ENCODE data around the gene PSME4. TPM values are rescaled to one million over a fixed set of nuclear protein-coding genes. Genes with fewer than 3 reads are reported as not detected.
"Not testable (repeated sequence)": the region's sequence is repeated elsewhere in the genome, so short reads cannot be mapped to it uniquely, and the experiment has no call there.

The PSME4 gene
- total RNA-seq, 1 donor from 2014 or later: 44.3 TPM

DNA sequence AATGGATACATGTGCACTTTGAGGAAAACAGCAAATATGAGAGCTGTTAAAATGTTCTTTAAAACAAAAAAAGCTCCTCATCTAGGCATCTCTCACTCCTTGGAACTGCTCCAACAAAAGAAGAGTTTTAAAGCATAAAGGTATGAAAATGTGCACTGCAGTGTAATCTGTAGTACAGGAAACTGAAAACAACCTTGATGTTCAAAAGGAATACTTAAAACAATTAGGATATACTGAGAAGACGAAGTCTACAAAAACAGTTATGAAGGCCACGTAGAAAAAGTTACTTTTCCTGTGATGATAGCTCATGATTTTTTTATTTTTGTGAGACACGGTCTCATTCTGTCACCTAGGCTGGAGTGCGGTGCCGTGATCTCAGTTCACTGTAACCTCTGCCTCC, 109.0 kb downstream of the PSME4 start:
- DNase-seq (ENCODE audit: low read depth): no peak
- TF ChIP-seq, protein P1, sequence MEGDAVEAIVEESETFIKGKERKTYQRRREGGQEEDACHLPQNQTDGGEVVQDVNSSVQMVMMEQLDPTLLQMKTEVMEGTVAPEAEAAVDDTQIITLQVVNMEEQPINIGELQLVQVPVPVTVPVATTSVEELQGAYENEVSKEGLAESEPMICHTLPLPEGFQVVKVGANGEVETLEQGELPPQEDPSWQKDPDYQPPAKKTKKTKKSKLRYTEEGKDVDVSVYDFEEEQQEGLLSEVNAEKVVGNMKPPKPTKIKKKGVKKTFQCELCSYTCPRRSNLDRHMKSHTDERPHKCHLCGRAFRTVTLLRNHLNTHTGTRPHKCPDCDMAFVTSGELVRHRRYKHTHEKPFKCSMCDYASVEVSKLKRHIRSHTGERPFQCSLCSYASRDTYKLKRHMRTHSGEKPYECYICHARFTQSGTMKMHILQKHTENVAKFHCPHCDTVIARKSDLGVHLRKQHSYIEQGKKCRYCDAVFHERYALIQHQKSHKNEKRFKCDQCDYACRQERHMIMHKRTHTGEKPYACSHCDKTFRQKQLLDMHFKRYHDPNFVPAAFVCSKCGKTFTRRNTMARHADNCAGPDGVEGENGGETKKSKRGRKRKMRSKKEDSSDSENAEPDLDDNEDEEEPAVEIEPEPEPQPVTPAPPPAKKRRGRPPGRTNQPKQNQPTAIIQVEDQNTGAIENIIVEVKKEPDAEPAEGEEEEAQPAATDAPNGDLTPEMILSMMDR (IDR thresholded peaks at IDR 0.05; ENCODE audit: insufficient read depth, low read length, poor library complexity, severe bottlenecking): no peak
- Histone ChIP-seq H3K36me3 (ENCODE audit: control insufficient read depth, insufficient read depth, low read length) (no peaks in the 10 kb centered on the region), H3K27me3 (ENCODE audit: control insufficient read depth, insufficient read depth, low read length) (no peaks in the 10 kb centered on the region), H3K4me3 (ENCODE audit: low read depth, low read length) (no peak overlapping the region)

DNA sequence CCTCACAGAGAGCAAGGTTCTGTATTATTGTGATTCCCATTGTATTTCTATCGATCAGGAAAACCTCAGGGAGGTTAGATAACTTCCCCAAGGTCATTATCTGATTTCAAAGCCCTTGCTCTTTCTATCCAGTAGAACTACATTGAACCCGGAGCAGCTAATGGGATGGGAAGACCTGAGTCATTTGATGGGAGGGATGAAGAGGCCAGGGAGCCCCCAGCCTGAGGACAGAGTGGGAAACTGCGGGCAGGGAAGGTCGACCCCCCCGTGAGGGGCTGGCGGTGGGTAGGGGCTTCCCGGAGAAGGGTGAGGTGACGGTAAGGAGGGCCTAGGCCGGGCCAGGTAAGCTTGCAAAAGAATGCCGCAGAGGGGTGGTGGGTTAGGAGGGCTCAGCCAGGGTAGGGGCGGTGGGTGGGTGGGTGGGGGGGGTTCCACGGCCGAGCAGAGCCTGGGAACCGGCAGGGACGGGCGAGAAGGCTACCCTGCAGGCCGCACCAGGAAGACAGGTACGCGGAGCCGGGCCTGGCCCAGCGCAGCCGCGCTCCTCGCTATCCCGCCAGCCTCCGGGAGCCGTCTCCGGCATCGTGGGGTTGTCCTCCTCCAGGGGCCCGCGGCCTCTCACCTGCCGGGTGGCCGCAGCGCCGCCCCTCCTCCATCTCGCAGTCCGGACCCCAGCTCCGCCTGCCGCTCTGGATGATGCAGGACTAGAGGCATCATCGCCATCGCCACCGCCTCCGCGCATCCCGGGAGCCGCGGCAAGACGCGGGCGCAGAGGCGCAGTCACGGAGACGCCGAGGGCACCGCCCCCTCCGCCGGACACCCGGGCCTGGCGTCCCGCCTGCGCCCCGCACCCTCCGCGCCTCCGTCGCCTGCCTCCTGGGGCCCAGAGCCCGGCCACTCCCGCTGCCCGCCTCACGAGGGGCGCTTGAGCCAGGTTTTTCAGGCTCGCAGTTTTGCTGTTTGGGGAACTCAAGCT, 111.3 kb downstream of the PSME4 start, which contains the start of gene GPR75:
GPR75 (minus strand) TSS at position 762 of the 976 bp plus-strand sequence. CDS start 5,211 bp downstream, outside the sequence.
- Histone ChIP-seq H3K36me3 (ENCODE audit: control insufficient read depth, insufficient read depth, low read length) (no peaks in the 10 kb centered on the region), H3K4me3 (ENCODE audit: low read depth, low read length) (peak within 1 kb of the TSS; percentile 49), H3K27me3 (ENCODE audit: control insufficient read depth, insufficient read depth, low read length) (no peaks in the 10 kb centered on the region)
- TF ChIP-seq, protein P1 (IDR thresholded peaks at IDR 0.05; ENCODE audit: insufficient read depth, low read length, poor library complexity, severe bottlenecking): no peak
- DNase-seq (ENCODE audit: low read depth): no peak

- Histone ChIP-seq H3K36me3 (ENCODE audit: control insufficient read depth, insufficient read depth, low read length) (no peaks in the 10 kb centered on the region), H3K4me3 (ENCODE audit: low read depth, low read length) (no peak overlapping the region), H3K27me3 (ENCODE audit: control insufficient read depth, insufficient read depth, low read length) (no peaks in the 10 kb centered on the region)
- DNase-seq (ENCODE audit: low read depth): no peak
- TF ChIP-seq, protein P1 (IDR thresholded peaks at IDR 0.05; ENCODE audit: insufficient read depth, low read length, poor library complexity, severe bottlenecking): no peak
Measured at GRCh38 chr2:53856272-53856671, 114.5 kb downstream of the PSME4 start.

- DNase-seq (ENCODE audit: low read depth): no peak
- H3K36me3 ChIP-seq (ENCODE audit: control insufficient read depth, insufficient read depth, low read length): no peaks in the 10 kb centered on the region
- TF ChIP-seq, protein P1 (IDR thresholded peaks at IDR 0.05; ENCODE audit: insufficient read depth, low read length, poor library complexity, severe bottlenecking): no peak
Measured at GRCh38 chr2:53854678-53855077, 116.1 kb downstream of the PSME4 start.

DNA sequence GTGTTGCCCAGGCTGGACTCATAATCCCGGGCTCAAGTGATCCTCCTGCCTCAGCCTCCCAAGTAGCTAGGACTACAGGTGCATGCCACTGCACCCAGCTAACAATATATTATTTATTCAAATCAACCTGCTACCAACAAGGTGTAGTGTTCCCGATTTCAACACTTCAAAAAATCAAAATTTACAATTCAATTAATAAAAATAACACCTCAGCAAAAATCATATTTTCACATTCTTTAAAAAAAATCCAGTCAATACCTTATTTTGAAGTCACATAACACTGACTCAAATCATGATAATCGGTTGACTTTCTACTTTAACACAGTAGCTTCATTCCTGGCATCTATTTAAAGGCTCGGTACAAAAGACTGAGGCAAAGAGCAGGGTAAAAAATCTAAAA, 118.3 kb downstream of the PSME4 start:
- no peaks in the 10 kb centered on the region for H3K27me3 ChIP-seq (ENCODE audit: control insufficient read depth, insufficient read depth, low read length)
- H3K4me3 ChIP-seq (ENCODE audit: low read depth, low read length): no peak overlapping the region
- TF ChIP-seq, protein P1 (IDR thresholded peaks at IDR 0.05; ENCODE audit: insufficient read depth, low read length, poor library complexity, severe bottlenecking): no peak
- H3K36me3 ChIP-seq (ENCODE audit: control insufficient read depth, insufficient read depth, low read length): no peaks in the 10 kb centered on the region
- DNase-seq (ENCODE audit: low read depth): no peak

More at GRCh38 chr2:53854678-53855077, 116.1 kb downstream of the PSME4 start:
- Histone ChIP-seq H3K27me3 (ENCODE audit: control insufficient read depth, insufficient read depth, low read length) (no peaks in the 10 kb centered on the region), H3K4me3 (ENCODE audit: low read depth, low read length) (no peak overlapping the region)

DNA sequence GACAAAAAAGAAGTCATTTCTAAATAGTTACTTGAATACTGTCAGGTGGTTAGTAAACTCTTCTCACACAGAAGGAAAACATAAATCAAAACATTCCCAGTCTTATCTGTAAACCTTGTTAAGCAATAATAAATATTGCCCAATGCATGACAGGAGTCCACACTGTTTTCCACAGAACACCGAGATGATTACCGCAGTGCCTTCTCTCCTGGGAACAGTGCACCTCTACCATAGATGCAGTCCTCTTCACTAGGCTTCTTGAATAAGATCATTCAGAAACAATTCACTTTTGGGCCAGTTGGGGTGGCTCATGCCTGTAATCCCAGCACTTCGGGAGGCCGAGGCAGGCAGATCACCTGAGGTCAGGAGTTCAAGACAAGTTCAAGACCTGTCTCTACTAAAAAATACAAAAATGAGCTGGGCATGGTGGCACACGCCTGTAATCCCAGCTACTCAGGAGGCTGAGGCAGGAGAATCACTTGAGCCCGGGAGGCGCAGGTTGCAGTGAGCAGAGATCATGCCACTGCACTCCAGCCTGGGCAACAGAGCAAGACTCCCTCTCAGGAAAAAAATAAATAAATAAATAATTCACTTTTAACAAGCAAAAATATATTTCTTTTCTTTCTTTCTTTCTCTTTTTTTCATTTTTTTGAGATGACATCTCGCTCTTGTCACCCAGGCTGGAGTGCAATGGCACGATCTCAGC, 119.6 kb downstream of the PSME4 start:
- not testable (repeated sequence) for H3K4me3 ChIP-seq (ENCODE audit: low read depth, low read length); DNase-seq (ENCODE audit: low read depth); H3K36me3 ChIP-seq (ENCODE audit: control insufficient read depth, insufficient read depth, low read length); H3K27me3 ChIP-seq (ENCODE audit: control insufficient read depth, insufficient read depth, low read length)
